ENCODE measurements around the gene GSG1. TPM values are rescaled to one million over a fixed set of nuclear protein-coding genes. Genes with fewer than 3 reads are reported as not detected.

Gene GSG1
- polyA plus RNA-seq, 1 donor = 19.1 TPM

GRCh38 chr12:13119826-13120225, 16.4 kb upstream of the GSG1 start:
- DNase-seq = no peak

GRCh38 chr12:13117029-13117428, 13.6 kb upstream of the GSG1 start:
- no peak for DNase-seq

GRCh38 chr12:13116259-13116658, 12.8 kb upstream of the GSG1 start:
- DNase-seq = peak; percentile 59

GRCh38 chr12:13114251-13115052, 11.0 kb upstream of the GSG1 start:
- no peak for DNase-seq

GRCh38 chr12:13112968-13113367, 9.5 kb upstream of the GSG1 start:
- DNase-seq = no peak

GRCh38 chr12:13106666-13107065, 3.2 kb upstream of the GSG1 start:
- DNase-seq = no peak

- no peak for DNase-seq
These were observed 2.3 kb upstream of the GSG1 start for GRCh38 chr12:13105781-13106180.

- DNase-seq = no peak
These were observed 942 bp upstream of the GSG1 start for GRCh38 chr12:13104409-13104808.

- DNase-seq = no peak
These were observed 839 bp downstream of the GSG1 start for GRCh38 chr12:13102461-13103195.

GRCh38 chr12:13101821-13102375, 1.6 kb downstream of the GSG1 start:
- no peak for DNase-seq

- peak; percentile 90 for DNase-seq
These were observed 2.3 kb downstream of the GSG1 start for GRCh38 chr12:13100882-13101769.

- no peak for DNase-seq
These were observed 2.9 kb downstream of the GSG1 start for GRCh38 chr12:13100605-13100881.

GRCh38 chr12:13099844-13100604, 3.4 kb downstream of the GSG1 start:
- DNase-seq = no peak

- DNase-seq = no peak
These were observed 4.2 kb downstream of the GSG1 start for GRCh38 chr12:13099066-13099843.

- peak; percentile 80 for DNase-seq
These were observed 5.9 kb downstream of the GSG1 start for GRCh38 chr12:13097491-13098011.

- DNase-seq = no peak
These were observed 8.0 kb downstream of the GSG1 start for GRCh38 chr12:13095266-13095995.

GRCh38 chr12:13094367-13094766, 9.1 kb downstream of the GSG1 start:
- DNase-seq = no peak

GRCh38 chr12:13093848-13094220, 9.6 kb downstream of the GSG1 start:
- no peak for DNase-seq

GRCh38 chr12:13093191-13093847, 10.1 kb downstream of the GSG1 start:
- no peak for DNase-seq

- no peak for DNase-seq
These were observed 11.6 kb downstream of the GSG1 start for GRCh38 chr12:13091832-13092231.
